K562 (cell line): ENCODE measurements around the gene PKD1. TPM values are rescaled to one million over a fixed set of nuclear protein-coding genes. Genes with fewer than 3 reads are reported as not detected.

Experiments used
- ATAC-seq: fragments of 200-7000 bp; cut with Tn5 transposase; 3 replicates; pipeline ENCODE4 v1.9.1; 2020; ENCODE audit warnings: moderate library complexity
- BruUV-seq: library from RNA; stranded (reverse); fragments of 400-500 nt; replicated peaks from 2 replicates; lab custom pipeline; 2021; lab: Mats Ljungman, UMichigan
- CTCF ChIA-PET: fragments of 300-600 bp; formaldehyde crosslinking; extraction: SDS; loops from one replicate; lab custom pipeline; 2021; ENCODE audit warnings: low intra/inter-chr PET ratio; lab: Yijun Ruan, JAX
- POLR2A ChIA-PET: fragments of 300-600, 350-650 bp; sonication (Branson Sonifier 250); formaldehyde crosslinking; extraction: SDS; loops from one replicate; lab custom pipeline; 2021; ENCODE audit warnings: antibody characterized with exemption, inconsistent platforms; lab: Yijun Ruan, JAX
- DNase-seq, 4 experiments: peaks; one replicate each; pipeline versions ENCODE4 v3.0.0 to v3.0.0-alpha.2; 2011 to 2018; ENCODE audit warnings: low spot score in 3 of 4, mixed read lengths in 3 of 4; ENCODE audit errors: extremely low read depth in 1 of 4
- FAIRE-seq: peaks from 2 replicates; lab custom pipeline; 2011; peaks lifted over from hg19 to GRCh38; lab: Jason Lieb, UNC
- H2AFZ ChIP-seq: 2 replicates; pipeline ENCODE4 v1.6.0; 2011; ENCODE audit warnings: low read depth, low read length, control low read depth, inconsistent platforms
- H3K27ac ChIP-seq: fragments of 200-600 bp; 3 replicates; pipeline ENCODE4 v1.8.0; 2011; ENCODE audit warnings: low read depth, mild to moderate bottlenecking, control low read depth, inconsistent platforms, low read length, moderate library complexity, mixed read lengths; ENCODE audit errors: extremely low read depth
- H3K27me3 ChIP-seq, 2 experiments: fragments of 300-600 bp in 1 of 2; 2 replicates in 1 of 2; 3 replicates in 1 of 2; pipeline versions ENCODE4 v1.6.0 to v1.8.0; 2011; ENCODE audit warnings: inconsistent platforms in 2 of 2, low read length in 2 of 2, mild to moderate bottlenecking in 1 of 2, mixed read lengths in 1 of 2, moderate library complexity in 1 of 2; ENCODE audit not compliant: control insufficient read depth in 2 of 2, insufficient read depth in 2 of 2
- H3K36me3 ChIP-seq: fragments of 300-600 bp; 3 replicates; pipeline ENCODE4 v1.8.0; 2011; ENCODE audit warnings: mild to moderate bottlenecking, low read length, inconsistent platforms; ENCODE audit not compliant: control insufficient read depth, insufficient read depth
- H3K4me1 ChIP-seq, 2 experiments: fragments of 200-600 bp in 1 of 2; replicated peaks in 1 of 2; 2 replicates in 1 of 2; 3 replicates in 1 of 2; pipeline versions ENCODE4 v1.5.1 to v1.8.0; 2011; ENCODE audit warnings: inconsistent platforms in 2 of 2, low read length in 2 of 2, mild to moderate bottlenecking in 1 of 2, mixed read lengths in 1 of 2, moderate library complexity in 1 of 2; ENCODE audit not compliant: control insufficient read depth in 2 of 2, insufficient read depth in 2 of 2
- H3K4me2 ChIP-seq: 2 replicates; pipeline ENCODE4 v1.6.1; 2011; ENCODE audit warnings: low read length, control low read depth, inconsistent platforms, mixed read lengths; ENCODE audit not compliant: insufficient read depth
- H3K4me3 ChIP-seq: fragments of 200-600 bp; sonication (generic), shearing (Covaris generic); 2 replicates; pipeline ENCODE4 v1.5.1; 2016; ENCODE audit warnings: control low read depth, inconsistent platforms
- H3K79me2 ChIP-seq: fragments of 200-600 bp; 3 replicates; pipeline ENCODE4 v1.8.0; 2011; ENCODE audit warnings: low read length, inconsistent platforms; ENCODE audit not compliant: control insufficient read depth, insufficient read depth
- H3K9ac ChIP-seq, 2 experiments: 2 replicates each; pipeline versions ENCODE4 v1.6.0 to v1.6.1; 2011; ENCODE audit warnings: low read depth in 2 of 2, low read length in 2 of 2, control low read depth in 1 of 2, inconsistent platforms in 1 of 2, mild to moderate bottlenecking in 1 of 2, mixed read lengths in 1 of 2; ENCODE audit not compliant: insufficient read depth in 1 of 2
- H3K9me1 ChIP-seq: one replicate; pipeline ENCODE4 v1.6.0; 2011; ENCODE audit warnings: inconsistent platforms, mild to moderate bottlenecking, low read length, moderate library complexity; ENCODE audit not compliant: control insufficient read depth, insufficient read depth
- H3K9me3 ChIP-seq: replicated peaks from 2 replicates; pipeline ENCODE4 v1.5.1; 2011; ENCODE audit warnings: low read depth, low read length, inconsistent platforms; ENCODE audit not compliant: control insufficient read depth, insufficient read depth
- H4K20me1 ChIP-seq: replicated peaks from 2 replicates; pipeline ENCODE4 v1.6.1; 2011; ENCODE audit warnings: low read length, inconsistent platforms, mixed read lengths; ENCODE audit not compliant: control insufficient read depth, insufficient read depth
- CEBPG ChIP-seq, 3 experiments: fragments of 200-800 bp in 1 of 3; sonication (Bioruptor generic) in 1 of 3; sonication (generic) in 1 of 3; formaldehyde crosslinking in 1 of 3; IDR thresholded peaks in 2 of 3; conservative IDR thresholded peaks in 1 of 3; 2 replicates each; pipeline versions ENCODE4 v1.6.1 to v1.8.0; 2016 to 2022; ENCODE audit warnings: missing compliant biosample characterization in 2 of 3, missing genetic modification characterization in 2 of 3, mild to moderate bottlenecking in 1 of 3, missing genetic modification reagents in 1 of 3
- ERF ChIP-seq: fragments of 450-650 bp; formaldehyde crosslinking; IDR thresholded peaks from 2 replicates; pipeline ENCODE4 v1.4.0; 2020; ENCODE audit warnings: mild to moderate bottlenecking, mixed read lengths
- ETV5 ChIP-seq: sonication (generic); formaldehyde crosslinking; IDR thresholded peaks from 2 replicates; pipeline ENCODE4 v1.4.0; 2020; ENCODE audit warnings: low read depth, mild to moderate bottlenecking, missing genetic modification reagents
- EZH2 ChIP-seq: IDR thresholded peaks from 2 replicates; pipeline ENCODE4 v1.6.1; 2012; ENCODE audit warnings: low read depth, mild to moderate bottlenecking, inconsistent platforms, low read length, borderline replicate concordance
- GATAD2B ChIP-seq: fragments of 450-650 bp; IDR thresholded peaks from 2 replicates; pipeline ENCODE4 v1.6.1; 2017; ENCODE audit warnings: mild to moderate bottlenecking, borderline replicate concordance
- KAT2B ChIP-seq: IDR thresholded peaks from one replicate; pipeline ENCODE4 v1.6.1; 2012; ENCODE audit warnings: low read depth, mild to moderate bottlenecking, control low read depth, inconsistent platforms, low read length, moderate library complexity
- POU5F1 ChIP-seq: fragments of 150-350 bp; IDR thresholded peaks from 2 replicates; pipeline ENCODE4 v1.6.1; 2014; ENCODE audit warnings: borderline replicate concordance, low read length, low read depth, mild to moderate bottlenecking; ENCODE audit not compliant: partially characterized antibody
- PRPF4 ChIP-seq: fragments of 200-400 bp; formaldehyde crosslinking; IDR thresholded peaks from one replicate; pipeline ENCODE4 v1.6.1; 2017; ENCODE audit warnings: low read length, low read depth, mild to moderate bottlenecking; ENCODE audit not compliant: insufficient read depth, poor library complexity, severe bottlenecking
- RBM17 ChIP-seq: fragments of 200-400 bp; formaldehyde crosslinking; IDR thresholded peaks from 2 replicates; pipeline ENCODE4 v1.6.1; 2017; ENCODE audit warnings: low read depth, mild to moderate bottlenecking, low read length, borderline replicate concordance
- SMARCA4 ChIP-seq: fragments of 450-650 bp; IDR thresholded peaks from 2 replicates; pipeline ENCODE4 v1.6.1; 2016
- TSC22D4 ChIP-seq: fragments of 450-650 bp; IDR thresholded peaks from 2 replicates; pipeline ENCODE4 v1.6.1; 2016; ENCODE audit warnings: missing genetic modification characterization, missing biosample characterization, control low read depth
- VEZF1 ChIP-seq: fragments of 200-800 bp; sonication (Bioruptor generic); IDR thresholded peaks from 2 replicates; pipeline ENCODE4 v1.6.1; 2017; ENCODE audit warnings: missing genetic modification characterization, missing compliant biosample characterization
- ZBTB2 ChIP-seq: fragments of 450-650 bp; IDR thresholded peaks from 2 replicates; pipeline ENCODE4 v1.6.1; 2016; ENCODE audit warnings: antibody characterized with exemption
- ZBTB26 ChIP-seq: fragments of 450-650 bp; formaldehyde crosslinking; IDR thresholded peaks from 2 replicates; pipeline ENCODE4 v1.4.0; 2022; ENCODE audit warnings: missing genetic modification characterization
- ZNF445 ChIP-seq: fragments of 250-450 bp; sonication (Bioruptor Pico); IDR thresholded peaks from 2 replicates; pipeline ENCODE4 v1.4.0; 2020; ENCODE audit warnings: low read depth, mild to moderate bottlenecking, moderate library complexity
- ZNF57 ChIP-seq: fragments of 450-650 bp; formaldehyde crosslinking; IDR thresholded peaks from 2 replicates; pipeline ENCODE4 v1.4.0; 2020; ENCODE audit warnings: mild to moderate bottlenecking, moderate library complexity
- WGBS: fragments of 100-300 bp; shearing (Covaris generic); methylation state at CpG from one replicate; pipeline ENCODE4 v1.1.6; 2016; ENCODE audit warnings: low coverage, mixed read lengths; ENCODE audit not compliant: insufficient coverage; ENCODE audit errors: missing lambda C conversion rate; 5-methylcytosine and 5-hydroxymethylcytosine counted together
- in situ Hi-C: fragments of 300-500 bp; cut with MboI; formaldehyde crosslinking; loops from 4 replicates; pipeline ENCODE4 v1.15.0; 2018; ENCODE audit warnings: inconsistent platforms, mixed read lengths
- intact Hi-C: fragments of 100-400 bp; cut with micrococcal nuclease; formaldehyde crosslinking; loops from 2 replicates; pipeline ENCODE4 v1.14.2; 2022
- polyA plus RNA-seq, 8 experiments: library from polyadenylated mRNA; depleted of rRNA in 4 of 8; stranded (reverse) in 5 of 8; unstranded in 3 of 8; fragments of >200 nt; fragmentation: Nextera tagmentation in 2 of 8; fragmentation: Illumina TruSeq in 1 of 8; extraction: Ambion mirVana in 2 of 8; extraction: Trizol in 1 of 8; gene quantifications; 2 replicates each; pipeline versions ENCODE4 v1.2.1 to v1.2.3, GENCODE V29; 2011 to 2014; ENCODE audit warnings: inconsistent platforms in 1 of 8, missing spikeins in 1 of 8
- total RNA-seq, 7 experiments: library from RNA; depleted of rRNA in 6 of 7; stranded (reverse); fragments of >200 nt in 6 of 7; fragmentation: Illumina TruSeq in 2 of 7; extraction: Trizol in 2 of 7; gene quantifications; 2 replicates each; pipeline versions ENCODE4 v1.2.1 to v1.2.3, GENCODE V29; 2011 to 2021; ENCODE audit warnings: low replicate concordance in 1 of 7

Gene PKD1
- total and polyA plus RNA-seq, 9 of the 15 experiments (the other 6 are each of a cell fraction or from before 2014, with no cell fraction given), result 0.23 to 93.5 (median 12.6) TPM

- Histone ChIP-seq H3K27ac (no peak overlapping the region), H2AFZ (no peak overlapping the region), H3K9ac (no peak overlapping the region; a peak in 1 of 4 replicates), H3K4me2 (no peak overlapping the region), H3K4me3 (no peak overlapping the region), H3K4me1 (peaks cover 4 to 46% of the 10 kb centered on the region in 2 experiments; a peak in 4 of 5 replicates), H3K9me3 (no peaks in the 10 kb centered on the region), H3K79me2 (peaks cover 8% of the 10 kb centered on the region), H3K27me3 (no peaks in the 10 kb centered on the region), H3K9me1 (no peaks in the 10 kb centered on the region), H4K20me1 (peaks cover 4% of the 10 kb centered on the region; the same call in 1 of the 2 replicates), H3K36me3 (peaks cover 45% of the 10 kb centered on the region; the same call in 1 of the 3 replicates)
- BruUV-seq, result no TSS peak
- ChIA-PET POLR2A (interaction anchor here (0.5 to 0.9 kb wide), 2 partner anchors 13 to 285 kb away, joined by 4 to 5 read pairs; no protein-coding TSS in a partner anchor), CTCF (no interaction called here)
- DNase-seq, result no peak
- WGBS, result 89% methylated on average over 19 of the region's 21 CpGs
- intact Hi-C loops, result no loop called here
- in situ Hi-C loops, result no loop called here
- ATAC-seq, result no peak
- no peak for FAIRE-seq
- TF ChIP-seq ERF, result no peak
- no peak for TF ChIP-seq ETV5
- no peak for TF ChIP-seq ZBTB26 (CRISPR knock-in tag)
- TF ChIP-seq RBM17, result no peak
- TF ChIP-seq EZH2, result no peak
- no peak for TF ChIP-seq POU5F1
- TF ChIP-seq TSC22D4 (tag), result no peak
- TF ChIP-seq ZNF445 (CRISPR knock-in tag), result no peak
- no peak for TF ChIP-seq GATAD2B
- no peak for TF ChIP-seq ZNF57 (CRISPR knock-in tag)
- no peak for TF ChIP-seq SMARCA4
- TF ChIP-seq CEBPG (CRISPR knock-in tag; IDR thresholded peaks at IDR 0.05), result no peak
- no peak for TF ChIP-seq CEBPG (tag; conservative IDR thresholded peaks at IDR 0.05 in 1 of 2, IDR thresholded peaks at IDR 0.05 in 1 of 2)
- TF ChIP-seq ZBTB2, result no peak
- no peak for TF ChIP-seq KAT2B
- TF ChIP-seq PRPF4, result no peak
- TF ChIP-seq VEZF1 (CRISPR knock-in tag), result no peak
Observed at GRCh38 chr16:2053211-2053610, 82.5 kb downstream of the PKD1 start.
